Thymus (tissue), 11 donors: ENCODE data around the gene CD109. TPM values are rescaled to one million over a fixed set of nuclear protein-coding genes. Genes with fewer than 3 reads are reported as not detected.

Experiments
- DNase-seq, 9 donors: peaks; one replicate each; pipeline ENCODE4 v3.0.0-alpha.2; 2013; ENCODE audit warnings: low spot score in 9 of 9, low read depth in 6 of 9, missing footprints in 1 of 9
- H3K27ac ChIP-seq, 2 donors: one replicate each; pipeline ENCODE4 v1.5.1; 2013; ENCODE audit warnings: control low read depth in 1 of 2, low read depth in 1 of 2, low read length in 1 of 2, mild to moderate bottlenecking in 1 of 2, moderate library complexity in 1 of 2
- H3K27me3 ChIP-seq, 2 donors: one replicate each; pipeline ENCODE4 v1.5.1; 2013; ENCODE audit warnings: low read length in 1 of 2; ENCODE audit not compliant: control insufficient read depth in 2 of 2, insufficient read depth in 1 of 2
- H3K36me3 ChIP-seq, 2 donors: one replicate each; pipeline ENCODE4 v1.5.1; 2013; ENCODE audit warnings: low read length in 1 of 2, mild to moderate bottlenecking in 1 of 2, moderate library complexity in 1 of 2; ENCODE audit not compliant: control insufficient read depth in 2 of 2, insufficient read depth in 2 of 2
- H3K4me1 ChIP-seq, 2 donors: one replicate each; pipeline ENCODE4 v1.5.1; 2013; ENCODE audit warnings: low read length in 2 of 2; ENCODE audit not compliant: control insufficient read depth in 2 of 2, insufficient read depth in 2 of 2
- H3K4me3 ChIP-seq, 2 donors: one replicate each; pipeline ENCODE4 v1.5.1; 2013; ENCODE audit warnings: low read length in 2 of 2, control low read depth in 1 of 2, mild to moderate bottlenecking in 1 of 2
- H3K9me3 ChIP-seq, 2 donors: one replicate each; pipeline ENCODE4 v1.5.1; 2013; ENCODE audit warnings: low read length in 1 of 2, mild to moderate bottlenecking in 1 of 2; ENCODE audit not compliant: control insufficient read depth in 2 of 2, insufficient read depth in 1 of 2
- WGBS: extraction: QIAGEN DNeasy Blood & Tissue Kit; methylation state at CpG from one replicate; pipeline ENCODE4 v1.1.7; 2013; 5-methylcytosine and 5-hydroxymethylcytosine counted together
- polyA plus RNA-seq: library from polyadenylated mRNA; stranded (reverse); fragments of 200-250 nt; gene quantifications from one replicate; pipeline ENCODE4 v1.2.3, GENCODE V29; 2013
- total RNA-seq: library from RNA; stranded (reverse); fragments of 120-200 nt; gene quantifications from one replicate; pipeline ENCODE4 v1.2.4, GENCODE V29; 2013
- donor health status: healthy.

CD109 gene
- total and polyA plus RNA-seq, 2 donors: 1.5 to 5.0 TPM

- Histone ChIP-seq H3K27ac (no peak overlapping the region), H3K4me3 (no peak overlapping the region), H3K27me3 (no peaks in the 10 kb centered on the region), H3K9me3 (no peaks in the 10 kb centered on the region), H3K36me3 (no peaks in the 10 kb centered on the region), H3K4me1 (no peaks in the 10 kb centered on the region)
- no peak for DNase-seq
- WGBS: 97% methylated on average over 1 of the region's 1 CpG
These were observed 50.8 kb downstream of the CD109 start for GRCh38 chr6:73746787-73747186.

DNA sequence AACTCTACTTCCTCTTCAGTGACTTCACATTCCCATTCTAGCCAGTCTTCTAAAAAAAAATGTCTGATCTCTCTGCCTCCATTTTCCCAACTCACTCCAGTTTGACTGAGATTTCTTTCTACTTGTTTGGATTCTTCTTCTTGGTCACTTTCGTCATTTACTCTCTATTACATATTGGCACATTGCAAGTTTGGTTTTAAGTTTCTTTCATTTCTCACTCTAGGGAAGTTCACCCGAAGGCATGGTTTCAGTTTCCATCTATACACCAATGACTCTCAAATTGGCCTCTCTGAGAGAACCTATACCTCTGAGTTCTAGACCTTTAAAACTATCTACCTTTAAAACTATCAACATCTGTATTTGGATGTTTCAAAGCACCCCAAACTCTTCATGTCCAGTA is 51.3 kb downstream of the CD109 start:
- no peaks in the 10 kb centered on the region for H3K4me1 ChIP-seq
- H3K36me3 ChIP-seq: no peaks in the 10 kb centered on the region
- peak in 1 of 9 donors; percentile 25 for DNase-seq
- no peak overlapping the region for H3K27ac ChIP-seq
- WGBS: 45% methylated on average over 2 of the region's 2 CpGs
- H3K27me3 ChIP-seq: no peaks in the 10 kb centered on the region
- H3K4me3 ChIP-seq: no peak overlapping the region
- H3K9me3 ChIP-seq: no peaks in the 10 kb centered on the region

- no peak for DNase-seq
- no peaks in the 10 kb centered on the region for H3K9me3 ChIP-seq
- no peak overlapping the region for H3K27ac ChIP-seq
- no peak overlapping the region for H3K4me3 ChIP-seq
- H3K36me3 ChIP-seq: no peaks in the 10 kb centered on the region
- no peaks in the 10 kb centered on the region for H3K4me1 ChIP-seq
- WGBS: 97% methylated on average over 3 of the region's 3 CpGs
- no peaks in the 10 kb centered on the region for H3K27me3 ChIP-seq
These were observed 56.9 kb downstream of the CD109 start for GRCh38 chr6:73752943-73753342.

- DNase-seq: no peak
- H3K9me3 ChIP-seq: no peaks in the 10 kb centered on the region
- no peak overlapping the region for H3K4me3 ChIP-seq
- H3K27ac ChIP-seq: no peak overlapping the region
- H3K4me1 ChIP-seq: no peaks in the 10 kb centered on the region
- H3K36me3 ChIP-seq: no peaks in the 10 kb centered on the region
- WGBS: 95% methylated on average over 1 of the region's 1 CpG
- H3K27me3 ChIP-seq: no peaks in the 10 kb centered on the region
These were observed 70.0 kb downstream of the CD109 start for GRCh38 chr6:73766040-73766439.

DNA sequence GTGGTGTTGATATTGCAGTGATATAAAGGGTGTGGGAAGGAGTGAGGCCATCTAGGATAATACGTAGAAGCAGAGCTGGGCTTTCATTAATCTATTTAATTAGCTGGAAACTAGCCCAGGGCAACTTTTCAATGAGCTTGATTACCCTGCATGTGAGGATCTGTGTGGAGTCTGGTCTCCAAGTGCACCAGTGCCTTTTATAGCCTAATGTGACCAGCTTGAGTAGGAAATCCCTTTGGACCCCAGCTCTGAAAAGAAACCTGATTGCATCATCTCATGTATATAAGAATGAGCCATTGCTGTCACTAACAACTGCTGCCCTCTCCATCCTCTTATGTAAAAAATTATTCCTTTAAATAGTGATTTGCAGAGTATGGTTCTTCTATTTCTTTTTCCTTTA is 72.6 kb downstream of the CD109 start:
- Histone ChIP-seq H3K36me3 (no peaks in the 10 kb centered on the region), H3K4me1 (no peaks in the 10 kb centered on the region), H3K9me3 (no peaks in the 10 kb centered on the region), H3K27ac (no peak overlapping the region), H3K4me3 (no peak overlapping the region), H3K27me3 (no peaks in the 10 kb centered on the region)
- DNase-seq: no peak
- WGBS: 96% methylated on average over 1 of the region's 1 CpG

- H3K36me3 ChIP-seq: no peaks in the 10 kb centered on the region
- H3K9me3 ChIP-seq: no peaks in the 10 kb centered on the region
- no peak for DNase-seq
- H3K27me3 ChIP-seq: no peaks in the 10 kb centered on the region
- no peak overlapping the region for H3K4me3 ChIP-seq
- H3K27ac ChIP-seq: no peak overlapping the region
- 99% methylated on average over 1 of the region's 1 CpG for WGBS
- no peaks in the 10 kb centered on the region for H3K4me1 ChIP-seq
These were observed 74.0 kb downstream of the CD109 start for GRCh38 chr6:73769976-73770375.

GRCh38 chr6:73774311-73774774 is 78.3 kb downstream of the CD109 start:
- no peaks in the 10 kb centered on the region for H3K4me1 ChIP-seq
- H3K27me3 ChIP-seq: no peaks in the 10 kb centered on the region
- no peak overlapping the region for H3K27ac ChIP-seq
- H3K4me3 ChIP-seq: no peak overlapping the region
- DNase-seq: no peak
- WGBS: 91% methylated on average over 1 of the region's 1 CpG
- H3K36me3 ChIP-seq: no peaks in the 10 kb centered on the region
- H3K9me3 ChIP-seq: no peaks in the 10 kb centered on the region

DNA sequence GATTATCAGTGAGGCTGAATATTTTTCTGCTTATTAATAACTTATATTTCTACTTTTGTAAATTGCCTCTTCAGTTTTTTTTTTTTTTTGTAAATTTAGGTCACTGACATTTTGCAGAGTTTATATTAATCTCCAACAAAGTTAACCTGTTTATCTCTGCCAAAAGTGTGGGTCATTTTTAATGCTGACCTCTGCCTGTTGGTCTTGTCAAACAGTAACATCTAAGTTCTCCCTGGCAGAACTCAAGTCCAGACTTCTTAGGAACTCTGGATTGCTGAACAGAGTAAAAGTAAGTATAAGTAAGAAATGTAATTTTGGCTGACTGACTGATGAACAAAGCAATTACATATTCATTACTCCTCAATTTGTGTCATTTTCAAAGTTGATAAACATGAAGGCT is 83.9 kb downstream of the CD109 start:
- H3K36me3 ChIP-seq: no peaks in the 10 kb centered on the region
- H3K4me3 ChIP-seq: no peak overlapping the region
- no peak for DNase-seq
- H3K27me3 ChIP-seq: no peaks in the 10 kb centered on the region
- H3K9me3 ChIP-seq: no peaks in the 10 kb centered on the region
- no peak overlapping the region for H3K27ac ChIP-seq
- no peaks in the 10 kb centered on the region for H3K4me1 ChIP-seq

DNA sequence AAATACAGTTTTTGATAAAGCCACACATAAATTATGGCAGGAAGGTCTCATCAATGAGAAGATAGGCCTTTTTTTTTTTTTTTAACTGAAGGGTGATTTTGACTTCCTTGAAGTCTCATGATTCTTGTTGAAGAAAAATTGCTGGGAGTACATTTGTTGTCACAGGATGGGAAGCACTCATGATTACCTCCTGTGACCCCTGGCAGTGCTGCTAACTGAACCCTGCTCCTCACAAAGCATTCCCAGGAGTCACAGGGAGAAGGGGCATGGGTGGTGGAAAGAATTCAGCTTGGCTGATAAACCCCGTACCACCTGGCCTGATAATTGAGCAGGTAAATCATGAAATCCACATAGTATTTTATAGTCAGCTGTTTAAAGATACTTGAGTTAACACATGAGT is 86.9 kb downstream of the CD109 start:
- Histone ChIP-seq H3K4me3 (no peak overlapping the region), H3K27me3 (no peaks in the 10 kb centered on the region), H3K4me1 (no peaks in the 10 kb centered on the region), H3K36me3 (no peaks in the 10 kb centered on the region), H3K9me3 (no peaks in the 10 kb centered on the region), H3K27ac (no peak overlapping the region)
- WGBS: 95% methylated on average over 1 of the region's 1 CpG
- no peak for DNase-seq
